OCI-LY7 (cell line): ENCODE results near the gene SNX10. TPM values are rescaled to one million over a fixed set of nuclear protein-coding genes. Genes with fewer than 3 reads are reported as not detected.

ENCODE experiments used
- BruUV-seq: library from RNA; stranded (reverse); fragments of 400-500 nt; replicated peaks from 2 replicates; lab custom pipeline; 2021; lab: Mats Ljungman, UMichigan
- CTCF ChIA-PET: fragments of 300-600 bp; sonication (Branson Sonifier 250); formaldehyde crosslinking; loops from one replicate; lab custom pipeline; 2022; ENCODE audit warnings: antibody characterized with exemption; ENCODE audit not compliant: unreplicated experiment; lab: Charles Lee
- POLR2A ChIA-PET: fragments of 300-600 bp; sonication (Branson Sonifier 250); formaldehyde crosslinking; loops from one replicate; lab custom pipeline; 2022; ENCODE audit warnings: antibody characterized with exemption; lab: Charles Lee
- DNase-seq: peaks from one replicate; pipeline ENCODE4 v3.0.0-alpha.2; 2015; ENCODE audit warnings: low spot score
- H2AFZ ChIP-seq: fragments of 200-600 bp; sonication (generic), shearing (Covaris generic); 2 replicates; pipeline ENCODE4 v1.6.1; 2014; ENCODE audit warnings: mild to moderate bottlenecking, antibody characterized with exemption, low read length, moderate library complexity
- H3K27ac ChIP-seq: fragments of 200-600 bp; sonication (generic); 2 replicates; pipeline ENCODE4 v1.5.1; 2014; ENCODE audit warnings: mixed run types, low read depth, mild to moderate bottlenecking, moderate library complexity, low read length, inconsistent platforms; ENCODE audit not compliant: poor library complexity, severe bottlenecking
- H3K36me3 ChIP-seq: fragments of 200-600 bp; sonication (generic); 2 replicates; pipeline ENCODE4 v1.6.1; 2014; ENCODE audit warnings: mild to moderate bottlenecking, antibody characterized with exemption, low read length, moderate library complexity, mixed read lengths; ENCODE audit not compliant: insufficient read depth
- H3K4me1 ChIP-seq: fragments of 200-600 bp; sonication (generic); 2 replicates; pipeline ENCODE4 v1.5.1; 2014; ENCODE audit warnings: mild to moderate bottlenecking, low read length; ENCODE audit not compliant: insufficient read depth, poor library complexity, severe bottlenecking
- H3K4me2 ChIP-seq: fragments of 200-600 bp; sonication (generic); 2 replicates; pipeline ENCODE4 v1.6.1; 2014; ENCODE audit warnings: mild to moderate bottlenecking, low read length
- H3K4me3 ChIP-seq: fragments of 200-600 bp; sonication (generic); 2 replicates; pipeline ENCODE4 v1.5.1; 2014; ENCODE audit warnings: mild to moderate bottlenecking, low read depth, low read length; ENCODE audit not compliant: poor library complexity, severe bottlenecking
- H3K79me2 ChIP-seq: fragments of 200-600 bp; sonication (generic); 2 replicates; pipeline ENCODE4 v1.6.1; 2016; ENCODE audit warnings: low read depth, mild to moderate bottlenecking, low read length, moderate library complexity, mixed read lengths; ENCODE audit not compliant: insufficient read depth
- H3K9me2 ChIP-seq: fragments of 200-600 bp; sonication (generic); 2 replicates; pipeline ENCODE4 v1.6.1; 2016; ENCODE audit warnings: mild to moderate bottlenecking, low read length, mixed read lengths; ENCODE audit not compliant: insufficient read depth
- H3K9me3 ChIP-seq: fragments of 200-600 bp; sonication (generic); 2 replicates; pipeline ENCODE4 v1.6.1; 2014; ENCODE audit warnings: mild to moderate bottlenecking, mixed run types, low read length, mixed read lengths
- H4K20me1 ChIP-seq: fragments of 200-600 bp; sonication (generic); 2 replicates; pipeline ENCODE4 v1.6.1; 2014; ENCODE audit warnings: mild to moderate bottlenecking, antibody characterized with exemption, low read length, moderate library complexity, mixed read lengths; ENCODE audit not compliant: insufficient read depth
- CTCF ChIP-seq: fragments of 200-600 bp; sonication (generic); conservative IDR thresholded peaks from 2 replicates; pipeline ENCODE4 v1.5.1; 2014; ENCODE audit warnings: mild to moderate bottlenecking, antibody characterized with exemption, low read length, moderate library complexity, mixed read lengths
- EZH2phosphoT487 ChIP-seq: fragments of 200-600 bp; sonication (generic); IDR thresholded peaks from 2 replicates; pipeline ENCODE4 v1.6.1; 2018; ENCODE audit warnings: low read depth, borderline replicate concordance, mild to moderate bottlenecking, mixed run types, antibody characterized with exemption, low read length, moderate library complexity, mixed read lengths
- intact Hi-C: fragments of 100-400 bp; cut with micrococcal nuclease; formaldehyde crosslinking; loops from one replicate; pipeline ENCODE4 v1.10.0; 2022; ENCODE audit not compliant: unreplicated experiment
- total RNA-seq, 2 experiments: library from RNA; depleted of rRNA in 1 of 2; stranded (reverse); fragments of >200 nt in 1 of 2; shearing (Covaris generic) in 1 of 2; gene quantifications; 2 replicates each; pipeline ENCODE4 v1.2.3, GENCODE V29; 2014 to 2022

SNX10 gene
- total RNA-seq, 2 experiments from 2014 or later, result 14.3 to 32.9 TPM

- H2AFZ ChIP-seq, result no peak overlapping the region
- peak; percentile 28 for DNase-seq
- intact Hi-C loops, result no loop called here
- no TSS peak for BruUV-seq
- no peak overlapping the region for H3K4me3 ChIP-seq
- H3K36me3 ChIP-seq, result peaks cover 21% of the 10 kb centered on the region
- peaks cover 20% of the 10 kb centered on the region; the same call in 1 of the 2 replicates for H3K79me2 ChIP-seq
- H3K9me3 ChIP-seq, result peaks cover 8% of the 10 kb centered on the region; the same call in 1 of the 2 replicates
- H3K9me2 ChIP-seq, result no peaks in the 10 kb centered on the region
- no peak overlapping the region for H3K27ac ChIP-seq
- peak overlapping the region; percentile 57 for H3K4me2 ChIP-seq
- H3K4me1 ChIP-seq, result peaks cover 29% of the 10 kb centered on the region
- TF ChIP-seq CTCF (peak; percentile 33), EZH2phosphoT487 (no peak)
- ChIA-PET CTCF (no interaction called here), POLR2A (interaction anchor here (0.6 to 0.7 kb wide), 2 partner anchors 8 to 24 kb away, joined by 3 read pairs; no protein-coding TSS in a partner anchor)
- no peaks in the 10 kb centered on the region for H4K20me1 ChIP-seq
These were observed 37.1 kb downstream of the SNX10 start for GRCh38 chr7:26328498-26329390.

- peaks cover 19% of the 10 kb centered on the region for H3K36me3 ChIP-seq
- H4K20me1 ChIP-seq, result no peaks in the 10 kb centered on the region
- H2AFZ ChIP-seq, result peak overlapping the region; percentile 29; the same call in 1 of the 2 replicates
- intact Hi-C loops, result no loop called here
- DNase-seq, result peak; percentile 54
- peak overlapping the region; percentile 18 for H3K27ac ChIP-seq
- TF ChIP-seq CTCF (no peak), EZH2phosphoT487 (no peak)
- H3K79me2 ChIP-seq, result peaks cover 30% of the 10 kb centered on the region; the same call in 1 of the 2 replicates
- H3K4me2 ChIP-seq, result peak overlapping the region; percentile 57
- no TSS peak for BruUV-seq
- ChIA-PET POLR2A (interaction anchor here (0.6 to 2.2 kb wide), 6 partner anchors 8 to 119 kb away, joined by 3 to 9 read pairs (median 4); no protein-coding TSS in a partner anchor), CTCF (no interaction called here)
- H3K4me3 ChIP-seq, result peak overlapping the region; percentile 6
- H3K9me3 ChIP-seq, result peaks cover 9% of the 10 kb centered on the region; the same call in 1 of the 2 replicates
- peaks cover 38% of the 10 kb centered on the region for H3K4me1 ChIP-seq
- no peaks in the 10 kb centered on the region for H3K9me2 ChIP-seq
These were observed 38.0 kb downstream of the SNX10 start for GRCh38 chr7:26329520-26330255.
